LNCAP (cell line): ENCODE measurements around the gene STAG1.

ENCODE experiments used
- TF ChIP-seq, protein P1 (sequence below): fragments of 450-650 bp; IDR thresholded peaks from 2 replicates; pipeline ENCODE4 v1.5.1; 2017; ENCODE audit warnings: mild to moderate bottlenecking

STAG1 gene

DNA sequence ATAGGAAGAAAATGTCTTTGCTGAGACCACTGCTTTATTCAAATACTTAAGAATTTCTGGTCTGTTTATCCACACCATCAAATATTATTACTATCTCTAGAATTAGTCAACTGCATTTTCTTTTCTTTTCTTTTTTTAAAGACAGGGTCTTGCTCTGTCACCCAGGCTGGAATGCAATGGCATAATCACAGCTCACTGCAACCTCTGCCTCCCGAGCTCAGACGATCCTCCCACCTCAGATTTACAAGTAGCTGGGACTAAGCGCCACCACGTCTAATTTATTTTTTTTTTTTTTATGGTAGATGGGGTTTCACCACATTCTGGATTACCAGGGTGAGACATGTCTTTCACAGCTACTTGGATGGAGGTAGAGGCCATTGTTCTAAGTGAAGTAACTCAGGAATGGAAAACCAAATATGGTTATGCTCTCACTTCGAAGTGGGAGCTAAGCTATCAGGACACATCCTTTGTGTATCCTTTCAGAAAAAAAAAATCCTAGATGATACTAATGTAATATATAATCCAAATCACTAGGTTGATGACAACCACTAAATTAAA, 52.8 kb downstream of the STAG1 start:
- TF ChIP-seq, protein P1, sequence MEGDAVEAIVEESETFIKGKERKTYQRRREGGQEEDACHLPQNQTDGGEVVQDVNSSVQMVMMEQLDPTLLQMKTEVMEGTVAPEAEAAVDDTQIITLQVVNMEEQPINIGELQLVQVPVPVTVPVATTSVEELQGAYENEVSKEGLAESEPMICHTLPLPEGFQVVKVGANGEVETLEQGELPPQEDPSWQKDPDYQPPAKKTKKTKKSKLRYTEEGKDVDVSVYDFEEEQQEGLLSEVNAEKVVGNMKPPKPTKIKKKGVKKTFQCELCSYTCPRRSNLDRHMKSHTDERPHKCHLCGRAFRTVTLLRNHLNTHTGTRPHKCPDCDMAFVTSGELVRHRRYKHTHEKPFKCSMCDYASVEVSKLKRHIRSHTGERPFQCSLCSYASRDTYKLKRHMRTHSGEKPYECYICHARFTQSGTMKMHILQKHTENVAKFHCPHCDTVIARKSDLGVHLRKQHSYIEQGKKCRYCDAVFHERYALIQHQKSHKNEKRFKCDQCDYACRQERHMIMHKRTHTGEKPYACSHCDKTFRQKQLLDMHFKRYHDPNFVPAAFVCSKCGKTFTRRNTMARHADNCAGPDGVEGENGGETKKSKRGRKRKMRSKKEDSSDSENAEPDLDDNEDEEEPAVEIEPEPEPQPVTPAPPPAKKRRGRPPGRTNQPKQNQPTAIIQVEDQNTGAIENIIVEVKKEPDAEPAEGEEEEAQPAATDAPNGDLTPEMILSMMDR: no peak

DNA sequence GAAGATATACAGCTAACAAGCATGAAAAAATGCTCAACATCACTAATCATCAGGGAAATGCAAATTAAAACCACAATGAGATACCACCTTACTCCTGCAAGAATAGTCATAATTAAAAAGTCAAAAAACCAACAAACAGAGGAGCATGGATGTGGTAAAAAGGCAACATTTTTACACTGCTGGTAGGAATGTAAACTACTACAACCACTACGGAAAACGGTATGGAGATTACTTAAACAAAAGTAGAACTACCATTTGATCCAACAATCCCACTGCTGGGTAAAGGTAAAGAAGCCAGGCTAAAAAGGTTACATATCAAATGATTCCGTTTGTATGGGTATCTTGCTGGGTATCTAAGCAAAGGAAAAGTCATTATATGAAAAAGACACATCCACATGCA, 53.8 kb downstream of the STAG1 start:
- TF ChIP-seq, protein P1: no peak

DNA sequence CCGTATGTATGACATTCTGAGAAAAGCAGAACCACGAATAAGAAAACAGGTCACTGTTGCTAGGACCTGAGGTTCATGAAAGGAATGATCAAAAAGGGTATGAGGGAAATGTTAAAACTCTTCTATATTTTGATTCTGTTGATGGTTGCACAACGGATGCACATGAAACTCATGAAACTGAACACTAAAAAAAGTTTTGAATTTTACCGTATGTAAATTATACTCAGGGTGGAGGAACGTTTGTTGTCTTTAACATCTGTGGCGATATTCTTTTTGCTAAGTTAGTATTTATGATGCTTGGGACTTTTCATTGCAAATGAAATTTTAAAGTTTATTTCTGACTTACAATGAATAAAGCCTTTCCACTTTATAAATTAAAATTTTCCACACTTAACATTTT, 55.4 kb downstream of the STAG1 start:
- TF ChIP-seq, protein P1: no peak

DNA sequence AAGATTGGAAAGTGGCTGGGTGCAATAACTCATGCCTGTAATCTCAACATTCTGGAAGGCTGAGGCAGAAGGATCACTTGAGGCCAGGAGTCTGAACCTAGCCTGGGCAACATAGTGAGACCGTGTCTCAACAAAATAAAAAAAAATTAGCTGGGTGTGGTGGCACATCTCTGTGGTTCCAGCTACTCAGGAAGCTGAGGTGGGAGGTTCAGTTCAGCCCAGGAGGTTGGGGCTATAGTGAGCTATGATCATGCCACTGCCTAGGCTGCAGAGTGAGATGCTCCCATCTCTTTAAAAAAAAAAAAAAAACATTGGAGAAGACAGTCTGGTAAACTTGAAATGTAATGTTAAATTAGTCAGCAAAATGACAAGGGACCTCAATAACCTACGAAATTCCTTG, 57.9 kb downstream of the STAG1 start:
- TF ChIP-seq, protein P1: no peak

DNA sequence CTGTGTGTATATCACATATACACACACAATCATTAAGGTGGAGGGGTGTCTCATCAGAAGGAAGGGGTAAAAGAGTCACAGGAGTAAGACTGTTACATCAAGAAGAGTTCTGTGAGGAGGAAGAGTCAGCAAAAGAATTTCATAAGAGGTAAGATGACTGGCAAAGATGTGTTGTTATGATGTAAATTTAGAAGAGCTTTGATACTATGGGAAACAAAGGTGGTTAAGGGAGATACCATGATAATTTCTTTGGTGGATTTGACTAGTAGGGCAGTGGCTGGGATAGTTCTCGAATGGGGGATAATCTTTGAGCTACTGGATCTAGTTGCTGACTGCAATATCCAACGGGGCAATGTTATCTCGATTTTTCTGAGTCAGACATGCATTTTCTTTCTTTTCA, 61.6 kb downstream of the STAG1 start:
- TF ChIP-seq, protein P1: no peak

DNA sequence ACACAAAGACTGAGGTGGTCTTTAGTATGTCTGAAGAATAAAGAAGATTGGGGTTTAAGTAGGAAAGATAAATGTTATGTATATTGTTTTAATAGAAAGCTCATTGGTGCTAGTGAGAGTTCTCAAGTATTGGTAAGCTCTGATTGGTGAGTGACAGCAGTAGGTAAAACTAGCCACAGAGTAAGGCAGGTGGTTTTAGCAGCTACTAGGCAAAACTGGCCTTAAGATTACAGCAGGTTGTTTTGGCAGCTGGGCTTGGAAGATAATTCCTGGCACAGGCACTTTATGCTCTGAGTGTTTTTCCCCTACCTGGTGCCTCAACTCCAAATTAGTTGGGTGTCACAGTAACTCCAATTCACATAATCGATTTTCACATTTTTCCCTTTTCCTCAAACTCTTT, 66.3 kb downstream of the STAG1 start:
- TF ChIP-seq, protein P1: no peak

DNA sequence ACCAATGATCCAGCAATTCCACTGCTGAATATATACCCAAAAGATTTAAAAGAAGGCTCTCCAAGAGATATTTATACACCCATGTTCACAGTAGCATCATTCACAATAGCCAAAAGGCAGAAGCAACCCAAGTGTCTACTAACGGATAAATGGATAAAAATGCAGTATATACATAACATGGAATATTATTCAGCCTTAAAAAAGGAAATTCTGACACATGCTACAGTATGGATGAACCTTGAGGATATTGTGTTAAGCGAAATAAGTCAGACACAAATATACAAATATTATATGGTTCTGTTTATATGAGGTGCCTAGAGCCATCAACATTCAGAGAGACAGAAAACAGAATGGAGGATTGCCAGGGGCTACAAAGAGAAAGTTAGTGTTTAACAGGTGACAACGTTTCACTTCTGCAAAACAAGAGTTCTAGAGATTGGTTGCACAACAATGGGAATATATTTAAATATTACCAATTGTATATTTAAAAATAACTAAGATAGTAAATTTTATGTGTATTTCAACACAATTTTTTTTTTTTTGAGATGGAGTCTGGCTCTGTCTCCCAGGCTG, 69.4 kb downstream of the STAG1 start:
- TF ChIP-seq, protein P1: no peak

DNA sequence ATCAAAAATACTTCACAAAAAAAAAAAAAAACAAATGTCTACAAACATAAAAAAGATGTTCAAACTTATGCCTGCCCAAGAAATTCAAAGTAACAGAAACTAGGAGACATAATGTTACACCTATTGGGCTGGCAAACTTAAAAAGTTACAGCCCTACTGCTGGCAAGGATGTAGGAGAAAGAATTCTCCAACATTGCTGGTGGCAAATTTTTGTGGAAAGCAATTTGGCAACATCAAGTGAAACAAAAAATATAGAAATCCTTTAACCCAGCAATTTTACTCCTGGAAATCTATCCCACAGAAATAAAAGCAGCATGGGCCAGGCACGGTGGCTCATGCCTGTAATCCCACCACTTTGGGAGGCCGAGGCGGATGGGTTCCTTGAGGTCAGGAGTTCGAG, 73.2 kb downstream of the STAG1 start:
- TF ChIP-seq, protein P1: no peak
